HG03097 (cell line): ENCODE data around the gene TMEM132C.

Source experiments
- ATAC-seq: cut with Tn5 transposase; IDR thresholded peaks from one replicate; pipeline ENCODE4 v1.9.1; 2021; ENCODE audit not compliant: unreplicated experiment, low FRiP score

The TMEM132C gene

GRCh38 chr12:128693771-128694170, 426.8 kb downstream of the TMEM132C start:
- no peak for ATAC-seq

GRCh38 chr12:128694445-128694844, 427.5 kb downstream of the TMEM132C start:
- no peak for ATAC-seq

- ATAC-seq = no peak
These were observed 428.7 kb downstream of the TMEM132C start for GRCh38 chr12:128695697-128696096.

GRCh38 chr12:128698301-128698972, 431.5 kb downstream of the TMEM132C start:
- ATAC-seq = no peak

GRCh38 chr12:128699106-128699505, 432.1 kb downstream of the TMEM132C start:
- ATAC-seq = no peak

GRCh38 chr12:128702371-128702770, 435.4 kb downstream of the TMEM132C start:
- no peak for ATAC-seq

- no peak for ATAC-seq
These were observed 438.2 kb downstream of the TMEM132C start for GRCh38 chr12:128705140-128705539.

GRCh38 chr12:128707488-128707887, 440.5 kb downstream of the TMEM132C start:
- ATAC-seq = no peak

- no peak for ATAC-seq
These were observed 441.8 kb downstream of the TMEM132C start for GRCh38 chr12:128708789-128709188.

- no peak for ATAC-seq
These were observed 442.7 kb downstream of the TMEM132C start for GRCh38 chr12:128709660-128710059.

- no peak for ATAC-seq
These were observed 444.5 kb downstream of the TMEM132C start for GRCh38 chr12:128711486-128711885.

- no peak for ATAC-seq
These were observed 445.7 kb downstream of the TMEM132C start for GRCh38 chr12:128712622-128713021.

- ATAC-seq = no peak
These were observed 448.5 kb downstream of the TMEM132C start for GRCh38 chr12:128715485-128715884.

- ATAC-seq = no peak
These were observed 457.6 kb downstream of the TMEM132C start for GRCh38 chr12:128724468-128725046.

GRCh38 chr12:128726886-128727285, 459.9 kb downstream of the TMEM132C start:
- ATAC-seq = no peak

GRCh38 chr12:128727461-128727860, 460.5 kb downstream of the TMEM132C start:
- no peak for ATAC-seq

- no peak for ATAC-seq
These were observed 461.0 kb downstream of the TMEM132C start for GRCh38 chr12:128727999-128728398.

- no peak for ATAC-seq
These were observed 462.7 kb downstream of the TMEM132C start for GRCh38 chr12:128729628-128730121.

GRCh38 chr12:128734371-128734770, 467.4 kb downstream of the TMEM132C start:
- no peak for ATAC-seq

GRCh38 chr12:128737292-128737966, 470.5 kb downstream of the TMEM132C start:
- no peak for ATAC-seq

GRCh38 chr12:128743916-128744315, 476.9 kb downstream of the TMEM132C start:
- ATAC-seq = no peak
